GM19023 (cell line): Measurements from ENCODE around the gene GNL3.
"Not testable (repeated sequence)": the region's sequence is repeated elsewhere in the genome, so short reads cannot be mapped to it uniquely, and the experiment has no call there.

Source experiments
- ATAC-seq: cut with Tn5 transposase; IDR thresholded peaks from one replicate; pipeline ENCODE4 v1.9.1; 2021; ENCODE audit warnings: mild to moderate bottlenecking, moderate library complexity; ENCODE audit not compliant: unreplicated experiment

Gene GNL3

GRCh38 chr3:52719618-52720017, 33.8 kb downstream of the GNL3 start:
- ATAC-seq: no peak

GRCh38 chr3:52721002-52721729, 35.3 kb downstream of the GNL3 start:
- ATAC-seq: no peak

DNA sequence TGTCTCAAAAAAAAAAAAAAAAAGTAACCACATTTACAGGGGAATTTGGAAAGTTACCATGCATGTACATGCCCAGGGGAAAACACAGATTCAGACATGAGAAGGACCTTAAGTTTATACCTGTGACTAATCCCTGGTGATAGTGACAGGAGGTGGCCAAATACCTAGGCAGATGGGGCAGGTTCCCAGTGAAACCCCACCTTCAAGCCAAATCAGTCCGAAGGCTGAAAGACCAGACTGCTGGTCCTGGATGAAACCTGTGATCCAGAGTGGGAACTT, 35.8 kb downstream of the GNL3 start:
- no peak for ATAC-seq

DNA sequence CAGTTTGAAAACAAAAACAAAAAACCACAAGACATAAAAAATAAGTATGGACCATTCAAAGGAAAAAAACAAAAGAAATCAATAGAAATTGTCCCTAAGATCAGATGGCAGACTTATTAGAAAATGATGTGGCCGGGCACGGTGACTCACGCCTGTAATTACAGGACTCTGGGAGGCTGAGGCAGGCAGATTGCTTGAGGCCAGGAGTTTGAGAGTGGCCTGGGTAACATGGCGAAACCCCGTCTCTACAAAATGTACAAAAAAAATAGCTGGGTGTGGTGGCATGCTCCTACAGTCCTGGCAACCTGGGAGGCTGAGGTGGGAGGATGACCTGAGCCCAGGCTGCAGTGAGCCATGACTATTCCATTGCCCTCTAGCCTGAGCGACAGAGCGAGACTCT, 36.7 kb downstream of the GNL3 start:
- ATAC-seq: no peak

DNA sequence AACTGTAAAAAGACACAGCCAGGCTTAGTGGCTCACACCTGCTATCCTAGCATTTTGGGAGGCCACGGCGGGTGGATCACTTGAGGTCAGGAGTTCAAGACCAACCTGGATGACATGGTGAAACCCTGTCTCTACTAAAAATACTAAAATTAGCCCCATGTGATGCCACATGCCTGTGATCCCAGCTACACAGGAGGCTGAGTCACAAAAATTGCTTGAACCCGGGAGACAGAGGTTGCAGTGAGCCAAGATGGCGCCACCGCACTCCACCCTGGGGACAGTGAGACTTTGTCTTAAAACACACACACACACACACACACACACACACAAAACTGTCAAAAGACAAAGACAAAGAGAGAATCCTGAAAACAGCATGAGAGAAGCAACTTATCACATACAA, 38.1 kb downstream of the GNL3 start:
- ATAC-seq: no peak

- ATAC-seq: no peak
Measured at GRCh38 chr3:52724511-52724910, 38.7 kb downstream of the GNL3 start.

DNA sequence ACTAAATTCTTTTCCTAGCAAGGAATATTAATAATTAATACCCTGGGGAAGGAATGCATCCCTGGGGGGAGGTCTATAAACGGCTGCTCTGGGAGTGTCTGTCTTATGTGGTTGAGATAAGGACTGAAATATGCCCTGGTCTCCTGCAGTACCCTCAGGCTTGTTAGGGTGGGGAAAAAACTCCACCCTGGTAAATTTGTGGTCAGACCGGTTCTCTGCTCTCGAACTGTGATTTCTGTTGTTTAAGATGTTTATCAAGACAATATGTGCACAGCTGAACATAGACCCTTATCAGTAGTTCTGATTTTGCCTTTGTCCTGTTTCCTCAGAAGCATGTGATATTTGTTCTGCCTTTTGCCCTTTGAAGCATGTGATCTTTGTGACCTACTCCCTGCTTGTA, 42.9 kb downstream of the GNL3 start:
- ATAC-seq: not testable (repeated sequence)

GRCh38 chr3:52730681-52731080, 44.8 kb downstream of the GNL3 start:
- no peak for ATAC-seq

- no peak for ATAC-seq
Measured at GRCh38 chr3:52731590-52731989, 45.8 kb downstream of the GNL3 start.

GRCh38 chr3:52733256-52733891, 47.5 kb downstream of the GNL3 start:
- ATAC-seq: no peak

GRCh38 chr3:52739730-52740129, 53.9 kb downstream of the GNL3 start:
- ATAC-seq: no peak

GRCh38 chr3:52742418-52743041, 56.7 kb downstream of the GNL3 start:
- ATAC-seq: no peak

DNA sequence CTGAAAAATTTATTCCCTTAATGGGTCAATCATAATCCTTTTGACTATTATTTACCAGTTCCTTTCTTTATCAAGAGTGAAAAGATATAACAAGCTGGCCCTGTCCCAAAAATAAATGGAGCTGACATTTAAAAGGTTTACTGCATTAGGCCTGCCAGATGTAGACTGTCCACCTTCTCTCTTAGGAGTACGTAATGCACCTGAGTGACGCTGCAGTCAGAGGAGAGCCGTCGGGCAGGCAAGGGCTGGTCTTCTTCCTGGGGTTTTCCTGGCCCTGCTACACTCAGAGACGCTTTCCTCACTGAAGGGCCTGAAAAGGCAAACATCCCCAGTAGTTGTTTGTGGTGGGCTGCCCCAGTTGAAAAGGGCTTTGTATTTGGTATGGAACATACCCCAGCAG, 57.3 kb downstream of the GNL3 start:
- no peak for ATAC-seq

DNA sequence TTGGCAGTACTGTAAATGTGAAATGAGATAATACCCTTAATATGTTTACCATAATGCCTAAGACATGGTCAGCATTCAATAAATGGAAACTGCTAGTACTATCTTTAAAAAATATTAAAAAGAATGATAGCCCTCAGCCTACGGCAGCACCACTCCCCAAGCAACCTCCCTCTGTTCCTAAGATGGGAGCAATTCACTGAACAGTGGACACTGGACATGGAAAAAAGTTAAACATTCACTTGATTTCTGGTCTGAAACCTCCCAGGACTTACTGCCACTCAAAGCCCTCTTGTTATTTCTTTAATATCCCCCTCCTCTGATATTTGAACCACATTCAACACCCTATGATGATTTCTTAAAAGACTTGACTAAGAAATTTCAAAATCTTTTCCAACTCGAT, 57.9 kb downstream of the GNL3 start:
- ATAC-seq: no peak
